ENCODE results near the gene NCR2. TPM values are rescaled to one million over a fixed set of nuclear protein-coding genes. Genes with fewer than 3 reads are reported as not detected.

The NCR2 gene
- total and polyA plus RNA-seq, 2 of the 13 experiments (the other 11 are each of a cell fraction or from before 2014, with no cell fraction given), result not detected

GRCh38 chr6:41392246-41392645 lies 56.8 kb downstream of the NCR2 start:
- Histone ChIP-seq H3K27me3 (ENCODE audit: control insufficient read depth in 1 of 2, insufficient read depth in 2 of 2, low read length in 2 of 2) (peaks cover 0 to 17% of the 10 kb centered on the region in 2 experiments; a peak in 1 of 5 replicates), H4K20me1 (ENCODE audit: insufficient read depth, low read length) (no peaks in the 10 kb centered on the region), H3K79me2 (ENCODE audit: insufficient read depth, low read length) (no peaks in the 10 kb centered on the region), H3K9me3 (ENCODE audit: low read length) (peaks cover 15% of the 10 kb centered on the region), H3K9ac (ENCODE audit: insufficient read depth, low read depth, low read length) (no peak overlapping the region), H3K4me1 (ENCODE audit: insufficient read depth, low read length) (no peaks in the 10 kb centered on the region), H2AFZ (ENCODE audit: low read length) (no peak overlapping the region), H3K36me3 (replicated peaks in 1 of 2; ENCODE audit: control insufficient read depth in 1 of 2, insufficient read depth in 2 of 2, low read length in 2 of 2) (no peaks in the 10 kb centered on the region), H3K4me2 (ENCODE audit: low read depth, low read length) (no peak overlapping the region), H3K4me3 (replicated peaks in 1 of 3; ENCODE audit: insufficient read depth in 1 of 3, low read depth in 2 of 3, low read length in 3 of 3) (no peak overlapping the region), H3K27ac (ENCODE audit: extremely low read length, insufficient read depth, low read length) (no peak overlapping the region)
- no peak for FAIRE-seq
- BruUV-seq (replicated peaks), result no TSS peak
- WGBS (ENCODE audit: low lambda C conversion rate), result 61% methylated on average over 4 of the region's 4 CpGs
- intact Hi-C loops (cut with micrococcal nuclease; ENCODE audit: unreplicated experiment) (no loop called here), in situ Hi-C loops (cut with HindIII; ENCODE audit: extremely low pct_ligation_motif_present, low pct_unique_long_range_greater_than_20kb) (no loop called here)
- ChIA-PET POLR2A (no interaction called here), CTCF (ENCODE audit: low intra/inter-chr PET ratio, low total read pairs) (no interaction called here)
- TF ChIP-seq NFYB (CRISPR knock-in tag; IDR thresholded peaks at IDR 0.05) (no peak), CEBPB (IDR thresholded peaks at IDR 0.05; ENCODE audit: borderline replicate concordance, low read depth, low read length) (no peak), ZNF441 (CRISPR knock-in tag; IDR thresholded peaks at IDR 0.05; ENCODE audit: borderline replicate concordance) (no peak), MBNL3 (CRISPR knock-in tag; conservative IDR thresholded peaks at IDR 0.05) (no peak), ZNF780A (CRISPR knock-in tag; IDR thresholded peaks at IDR 0.05) (no peak), ZNF674 (CRISPR knock-in tag; IDR thresholded peaks at IDR 0.05; ENCODE audit: low read depth) (no peak), ZFP62 (CRISPR knock-in tag; IDR thresholded peaks at IDR 0.05) (no peak), XRCC5 (optimal IDR thresholded peaks at IDR 0.05; ENCODE audit: low read length) (no peak), TAF15 (IDR thresholded peaks at IDR 0.05; ENCODE audit: low read depth, low read length, poor library complexity, severe bottlenecking) (no peak), DPF2 (CRISPR knock-in tag; IDR thresholded peaks at IDR 0.05; ENCODE audit: borderline replicate concordance, low read depth) (no peak), CENPX (CRISPR knock-in tag; IDR thresholded peaks at IDR 0.05) (no peak), ZNF224 (CRISPR knock-in tag; IDR thresholded peaks at IDR 0.05) (no peak), HNRNPLL (IDR thresholded peaks at IDR 0.05; ENCODE audit: low read depth, low read length, poor library complexity, severe bottlenecking) (no peak), CBFB (CRISPR knock-in tag; IDR thresholded peaks at IDR 0.05) (no peak)
- ATAC-seq, result no peak
- DNase-seq (ENCODE audit: low spot score), result no peak

Data from HepG2 (cell line).